Neural progenitor cell (in vitro differentiated cells): ENCODE results near the gene BICDL2. TPM values are rescaled to one million over a fixed set of nuclear protein-coding genes. Genes with fewer than 3 reads are reported as not detected.

ENCODE experiments used
- DNase-seq: peaks from one replicate; pipeline ENCODE4 v3.0.0-alpha.2; 2016; ENCODE audit warnings: low spot score
- H2AFZ ChIP-seq: fragments of 200-600 bp; sonication (generic); replicated peaks from 2 replicates; pipeline ENCODE4 v1.6.1; 2016; ENCODE audit warnings: antibody characterized with exemption
- H3F3A ChIP-seq: fragments of 200-600 bp; sonication (generic); 2 replicates; pipeline ENCODE4 v1.6.1; 2016; ENCODE audit warnings: antibody characterized with exemption, low read depth
- H3K27ac ChIP-seq: fragments of 200-600 bp; sonication (generic); 2 replicates; pipeline ENCODE4 v1.5.1; 2016; ENCODE audit warnings: mild to moderate bottlenecking
- H3K27me3 ChIP-seq: fragments of 200-600 bp; sonication (generic); 2 replicates; pipeline ENCODE4 v1.6.1; 2016; ENCODE audit warnings: mild to moderate bottlenecking, moderate library complexity
- H3K36me3 ChIP-seq: fragments of 200-600 bp; sonication (generic); 2 replicates; pipeline ENCODE4 v1.5.1; 2016
- H3K4me1 ChIP-seq: fragments of 200-600 bp; sonication (generic); 2 replicates; pipeline ENCODE4 v1.6.1; 2016; ENCODE audit warnings: mixed run types
- H3K4me2 ChIP-seq: fragments of 200-600 bp; sonication (generic); 2 replicates; pipeline ENCODE4 v1.6.1; 2016
- H3K4me3 ChIP-seq: fragments of 200-600 bp; sonication (generic); 2 replicates; pipeline ENCODE4 v1.5.1; 2016
- H3K79me2 ChIP-seq: fragments of 200-600 bp; sonication (generic); 2 replicates; pipeline ENCODE4 v1.6.1; 2016; ENCODE audit warnings: low read depth
- H3K9ac ChIP-seq: fragments of 200-600 bp; sonication (generic); 2 replicates; pipeline ENCODE4 v1.6.1; 2016
- H3K9me3 ChIP-seq: fragments of 200-600 bp; sonication (generic); 2 replicates; pipeline ENCODE4 v1.5.1; 2016; ENCODE audit warnings: low read depth
- H4K20me1 ChIP-seq: fragments of 200-600 bp; sonication (generic); 2 replicates; pipeline ENCODE4 v1.6.1; 2016; ENCODE audit warnings: low read depth
- H3K27ac Mint-ChIP-seq: 3 replicates; pipeline ENCODE4 v1.8.0; 2021; ENCODE audit warnings: mixed read lengths
- H3K27me3 Mint-ChIP-seq: 2 replicates; pipeline ENCODE4 v1.8.0; 2022; ENCODE audit warnings: low read depth, mild to moderate bottlenecking, inconsistent platforms, moderate library complexity, mixed read lengths; ENCODE audit not compliant: insufficient read depth
- H3K36me3 Mint-ChIP-seq: 3 replicates; pipeline ENCODE4 v1.8.0; 2021; ENCODE audit warnings: mixed read lengths
- H3K4me1 Mint-ChIP-seq: 3 replicates; pipeline ENCODE4 v1.8.0; 2021; ENCODE audit warnings: mixed read lengths
- H3K4me3 Mint-ChIP-seq: 3 replicates; pipeline ENCODE4 v1.8.0; 2021; ENCODE audit warnings: mild to moderate bottlenecking, moderate library complexity, mixed read lengths
- H3K9me3 Mint-ChIP-seq: 3 replicates; pipeline ENCODE4 v1.8.0; 2020; ENCODE audit warnings: mixed read lengths
- EZH2 ChIP-seq: fragments of 200-600 bp; sonication (generic); IDR thresholded peaks from 2 replicates; pipeline ENCODE4 v1.6.1; 2017; ENCODE audit warnings: antibody characterized with exemption, mild to moderate bottlenecking, moderate library complexity
- EZH2phosphoT487 ChIP-seq: fragments of 200-600 bp; sonication (generic); IDR thresholded peaks from 2 replicates; pipeline ENCODE4 v1.6.1; 2017; ENCODE audit warnings: antibody characterized with exemption
- total RNA-seq: library from RNA; depleted of rRNA; stranded (reverse); fragments of >200 nt; gene quantifications from 2 replicates; pipeline ENCODE4 v1.2.3, GENCODE V29; 2015; ENCODE audit warnings: low replicate concordance
- TF ChIP-seq, protein P1 (sequence below): fragments of 200-600 bp; sonication (generic); IDR thresholded peaks from 2 replicates; pipeline ENCODE4 v1.5.1; 2017; ENCODE audit warnings: antibody characterized with exemption, mild to moderate bottlenecking

Gene BICDL2
- total RNA-seq, 1 donor from 2014 or later, result not detected

DNA sequence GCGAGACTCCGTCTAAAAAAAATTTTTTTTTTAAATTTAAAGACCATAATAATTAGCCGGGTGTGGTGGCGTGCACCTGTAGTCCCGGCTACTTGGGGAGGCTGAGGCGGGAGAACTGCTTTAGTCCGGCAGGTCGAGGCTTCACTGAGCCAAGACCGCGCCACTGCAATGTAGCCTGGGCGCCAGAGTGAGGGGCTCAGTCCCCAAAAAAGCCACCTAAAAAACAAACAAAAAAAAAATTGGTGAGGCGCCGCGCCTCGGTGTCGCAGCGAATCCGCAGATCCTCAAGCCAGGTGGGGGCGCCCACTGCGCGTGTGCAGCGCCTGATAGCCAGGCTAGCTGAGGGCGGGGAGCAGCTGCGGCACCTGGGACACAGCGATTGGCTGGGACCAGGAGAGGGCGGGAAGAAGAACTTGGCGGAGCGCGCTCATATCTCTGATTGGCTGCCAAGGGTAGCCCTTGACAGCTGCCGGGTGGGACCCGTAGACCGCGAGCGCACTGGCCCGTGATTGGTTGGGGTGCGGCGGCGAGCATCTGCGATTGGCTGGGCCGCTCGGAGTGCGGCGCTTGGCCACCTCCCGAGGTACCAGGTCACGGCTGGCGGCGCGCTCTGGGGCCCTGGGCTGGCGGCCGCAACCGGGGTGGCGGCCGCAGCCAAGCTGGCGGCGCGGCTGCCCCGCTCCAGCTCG, 33.0 kb downstream of the BICDL2 start:
- peaks cover 18% of the 10 kb centered on the region for H3K4me1 ChIP-seq
- no peak overlapping the region for H3K27ac ChIP-seq
- no peak overlapping the region for H2AFZ ChIP-seq
- no peaks in the 10 kb centered on the region for H3K9me3 ChIP-seq
- H3K4me3 Mint-ChIP-seq, result peak overlapping the region; percentile 78
- H3K27me3 ChIP-seq, result peaks cover 42% of the 10 kb centered on the region
- no peak overlapping the region for H3K27ac Mint-ChIP-seq
- no peak overlapping the region for H3K4me2 ChIP-seq
- H3K4me1 Mint-ChIP-seq, result peaks cover 16% of the 10 kb centered on the region
- no peak for TF ChIP-seq EZH2phosphoT487
- TF ChIP-seq, protein P1, sequence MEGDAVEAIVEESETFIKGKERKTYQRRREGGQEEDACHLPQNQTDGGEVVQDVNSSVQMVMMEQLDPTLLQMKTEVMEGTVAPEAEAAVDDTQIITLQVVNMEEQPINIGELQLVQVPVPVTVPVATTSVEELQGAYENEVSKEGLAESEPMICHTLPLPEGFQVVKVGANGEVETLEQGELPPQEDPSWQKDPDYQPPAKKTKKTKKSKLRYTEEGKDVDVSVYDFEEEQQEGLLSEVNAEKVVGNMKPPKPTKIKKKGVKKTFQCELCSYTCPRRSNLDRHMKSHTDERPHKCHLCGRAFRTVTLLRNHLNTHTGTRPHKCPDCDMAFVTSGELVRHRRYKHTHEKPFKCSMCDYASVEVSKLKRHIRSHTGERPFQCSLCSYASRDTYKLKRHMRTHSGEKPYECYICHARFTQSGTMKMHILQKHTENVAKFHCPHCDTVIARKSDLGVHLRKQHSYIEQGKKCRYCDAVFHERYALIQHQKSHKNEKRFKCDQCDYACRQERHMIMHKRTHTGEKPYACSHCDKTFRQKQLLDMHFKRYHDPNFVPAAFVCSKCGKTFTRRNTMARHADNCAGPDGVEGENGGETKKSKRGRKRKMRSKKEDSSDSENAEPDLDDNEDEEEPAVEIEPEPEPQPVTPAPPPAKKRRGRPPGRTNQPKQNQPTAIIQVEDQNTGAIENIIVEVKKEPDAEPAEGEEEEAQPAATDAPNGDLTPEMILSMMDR, result peak; percentile 57
- no peak overlapping the region for H3K4me3 ChIP-seq
- H3F3A ChIP-seq, result peaks cover 31% of the 10 kb centered on the region
- H3K79me2 ChIP-seq, result no peaks in the 10 kb centered on the region
- H3K27me3 Mint-ChIP-seq, result peaks cover 38% of the 10 kb centered on the region
- no peaks in the 10 kb centered on the region for H3K36me3 Mint-ChIP-seq
- H3K36me3 ChIP-seq, result no peaks in the 10 kb centered on the region
- H3K9ac ChIP-seq, result no peak overlapping the region
- peaks cover 11% of the 10 kb centered on the region for H4K20me1 ChIP-seq
- DNase-seq, result peak; percentile 99
- peaks cover 2% of the 10 kb centered on the region for H3K9me3 Mint-ChIP-seq

DNA sequence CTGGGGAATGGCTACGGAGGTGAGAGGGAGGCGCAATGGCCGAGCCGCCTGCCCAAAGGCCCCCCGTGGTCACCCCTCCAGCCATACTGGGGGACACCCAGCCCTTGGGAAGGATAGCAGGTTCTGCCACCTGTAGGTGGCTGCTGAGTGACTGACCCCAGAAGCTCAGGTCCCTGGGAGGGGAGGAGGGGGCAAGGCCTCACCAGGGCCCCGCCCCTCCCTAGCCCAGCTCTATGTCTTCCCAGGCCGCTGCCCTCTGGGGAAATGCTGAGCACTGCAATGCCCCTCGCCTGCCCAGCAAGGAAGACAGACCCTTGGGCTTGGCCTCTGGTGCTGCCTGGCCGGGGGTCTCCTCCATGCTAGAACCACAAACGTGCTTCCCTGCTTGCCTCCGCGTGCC, 35.4 kb downstream of the BICDL2 start:
- no peaks in the 10 kb centered on the region for H3K36me3 ChIP-seq
- Mint-ChIP-seq H3K27me3 (peaks cover 18% of the 10 kb centered on the region), H3K4me1 (peaks cover 4% of the 10 kb centered on the region), H3K36me3 (no peaks in the 10 kb centered on the region), H3K9me3 (peaks cover 2% of the 10 kb centered on the region), H3K4me3 (no peak overlapping the region), H3K27ac (no peak overlapping the region)
- no peak overlapping the region for H3K27ac ChIP-seq
- H3K9me3 ChIP-seq, result no peaks in the 10 kb centered on the region
- peaks cover 15% of the 10 kb centered on the region for H3F3A ChIP-seq
- H3K4me2 ChIP-seq, result no peak overlapping the region
- no peaks in the 10 kb centered on the region for H3K79me2 ChIP-seq
- H2AFZ ChIP-seq, result no peak overlapping the region
- TF ChIP-seq, protein P1, result no peak
- TF ChIP-seq EZH2phosphoT487 (no peak), EZH2 (no peak)
- no peak overlapping the region for H3K4me3 ChIP-seq
- H3K4me1 ChIP-seq, result no peaks in the 10 kb centered on the region
- peaks cover 18% of the 10 kb centered on the region for H3K27me3 ChIP-seq
- H4K20me1 ChIP-seq, result peaks cover 11% of the 10 kb centered on the region
- H3K9ac ChIP-seq, result no peak overlapping the region
- peak; percentile 54 for DNase-seq

DNA sequence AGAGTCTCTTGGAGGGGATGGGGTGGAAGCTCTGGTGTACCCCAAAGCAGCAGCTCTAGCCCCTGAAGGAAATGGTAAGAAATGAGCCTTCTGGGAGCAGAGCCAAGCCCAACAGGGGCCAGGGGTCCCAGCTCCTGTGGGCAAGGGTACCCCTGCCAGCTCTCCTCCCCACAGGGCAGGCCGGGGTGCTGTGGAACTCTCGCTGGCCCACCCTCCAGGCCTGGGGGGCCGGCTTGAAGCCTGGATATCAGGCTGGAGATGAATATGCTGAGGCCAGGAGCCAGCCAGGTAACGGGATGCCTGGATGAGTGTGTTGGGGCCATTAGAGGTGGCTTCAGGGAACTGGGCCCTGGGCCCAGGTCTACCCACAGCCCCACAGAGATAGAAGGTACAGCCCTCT, 36.2 kb downstream of the BICDL2 start:
- H3F3A ChIP-seq, result peaks cover 9% of the 10 kb centered on the region
- no peak overlapping the region for H3K4me3 Mint-ChIP-seq
- H3K4me3 ChIP-seq, result no peak overlapping the region
- H3K4me1 ChIP-seq, result no peaks in the 10 kb centered on the region
- H2AFZ ChIP-seq, result no peak overlapping the region
- TF ChIP-seq EZH2phosphoT487 (no peak), EZH2 (no peak)
- TF ChIP-seq, protein P1, result no peak
- peaks cover 8% of the 10 kb centered on the region for H4K20me1 ChIP-seq
- H3K4me1 Mint-ChIP-seq, result peaks cover 4% of the 10 kb centered on the region
- H3K4me2 ChIP-seq, result no peak overlapping the region
- peaks cover 2% of the 10 kb centered on the region for H3K9me3 Mint-ChIP-seq
- H3K79me2 ChIP-seq, result no peaks in the 10 kb centered on the region
- H3K27me3 ChIP-seq, result peaks cover 10% of the 10 kb centered on the region
- no peak overlapping the region for H3K27ac ChIP-seq
- H3K27ac Mint-ChIP-seq, result no peak overlapping the region
- no peaks in the 10 kb centered on the region for H3K36me3 Mint-ChIP-seq
- peaks cover 11% of the 10 kb centered on the region for H3K27me3 Mint-ChIP-seq
- no peaks in the 10 kb centered on the region for H3K9me3 ChIP-seq
- H3K9ac ChIP-seq, result no peak overlapping the region
- no peak for DNase-seq
- no peaks in the 10 kb centered on the region for H3K36me3 ChIP-seq
